ENCODE measurements around the gene EEF1G.
A peak's percentile ranks its signal among the peaks of the same experiment; 100 is the strongest.
"Not testable (repeated sequence)": the region's sequence is repeated elsewhere in the genome, so short reads cannot be mapped to it uniquely, and the experiment has no call there.

The EEF1G gene, protein sequence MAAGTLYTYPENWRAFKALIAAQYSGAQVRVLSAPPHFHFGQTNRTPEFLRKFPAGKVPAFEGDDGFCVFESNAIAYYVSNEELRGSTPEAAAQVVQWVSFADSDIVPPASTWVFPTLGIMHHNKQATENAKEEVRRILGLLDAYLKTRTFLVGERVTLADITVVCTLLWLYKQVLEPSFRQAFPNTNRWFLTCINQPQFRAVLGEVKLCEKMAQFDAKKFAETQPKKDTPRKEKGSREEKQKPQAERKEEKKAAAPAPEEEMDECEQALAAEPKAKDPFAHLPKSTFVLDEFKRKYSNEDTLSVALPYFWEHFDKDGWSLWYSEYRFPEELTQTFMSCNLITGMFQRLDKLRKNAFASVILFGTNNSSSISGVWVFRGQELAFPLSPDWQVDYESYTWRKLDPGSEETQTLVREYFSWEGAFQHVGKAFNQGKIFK

DNA sequence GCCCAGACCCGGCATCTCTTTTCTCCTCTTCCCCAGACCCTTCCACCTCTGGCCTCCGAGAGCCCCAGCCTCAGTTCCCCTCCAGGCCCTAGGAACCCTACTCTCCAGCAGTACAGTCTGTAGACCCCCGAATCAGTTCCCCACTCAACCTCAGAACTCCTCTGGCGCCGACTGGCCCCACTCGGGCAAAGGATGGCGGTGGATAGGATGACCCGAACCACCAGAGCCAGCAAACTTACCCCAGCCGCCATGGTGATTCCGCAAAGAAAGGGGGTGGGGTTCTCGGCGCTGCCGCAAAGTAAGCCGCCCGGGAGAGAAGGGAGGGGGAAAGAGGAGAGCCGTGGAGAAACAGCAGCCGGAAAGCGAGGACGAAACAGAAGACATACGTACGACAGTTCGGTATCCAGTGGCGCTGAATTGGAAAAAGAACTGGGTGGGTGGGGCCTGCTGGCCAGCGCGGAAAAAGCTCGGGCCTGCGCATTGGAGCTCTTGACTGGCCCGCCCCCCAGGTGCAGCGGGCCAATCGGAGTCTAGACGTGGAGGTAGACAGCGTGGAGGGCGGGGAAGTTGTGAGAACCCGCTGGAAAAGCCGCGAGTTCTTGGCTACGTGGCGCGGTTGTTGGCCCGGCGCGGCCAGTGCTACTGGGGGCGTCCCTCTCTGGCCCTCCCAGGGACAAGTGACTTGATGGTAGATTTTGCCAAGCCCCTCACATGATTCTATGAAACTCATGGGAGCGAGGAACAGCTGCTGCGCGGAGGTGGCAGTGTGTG is at the start of gene EEF1G:
EEF1G (minus strand) TSS at position 300 of the 771 bp plus-strand sequence; CDS start at position 251, 49 bp downstream.
- DNase-seq (ENCODE audit: low spot score) = peak; percentile 99

DNA sequence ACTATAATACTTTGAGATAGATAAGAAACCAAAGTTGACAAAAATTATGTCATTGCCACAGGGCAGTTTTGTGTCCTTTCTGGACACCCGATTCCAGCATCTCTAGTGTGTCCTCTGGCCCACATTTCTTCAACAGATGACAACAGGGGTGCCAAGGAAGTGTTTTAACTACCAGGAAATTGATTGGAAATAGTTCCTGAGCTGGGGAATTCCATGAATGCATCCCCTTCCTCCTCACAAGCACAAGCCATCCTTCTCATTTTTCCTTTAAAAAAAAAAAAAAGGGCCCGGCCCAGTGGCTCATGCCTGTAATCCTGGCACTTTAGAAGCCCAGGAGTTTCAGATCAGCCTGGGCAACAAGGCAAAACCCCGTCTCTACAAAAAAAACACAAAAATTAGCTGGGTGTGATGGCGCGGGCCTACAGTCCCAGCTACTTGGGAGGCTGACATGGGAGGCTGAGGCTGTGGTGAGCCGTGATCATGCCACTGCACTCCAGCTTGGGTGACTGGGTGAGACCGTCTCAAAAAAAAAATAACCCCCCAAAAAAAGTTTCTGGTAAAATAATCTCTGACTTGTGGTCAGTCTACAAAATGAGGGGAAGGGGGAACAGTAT is 48.9 kb upstream of the EEF1G start:
- DNase-seq (ENCODE audit: low spot score) = no peak

DNA sequence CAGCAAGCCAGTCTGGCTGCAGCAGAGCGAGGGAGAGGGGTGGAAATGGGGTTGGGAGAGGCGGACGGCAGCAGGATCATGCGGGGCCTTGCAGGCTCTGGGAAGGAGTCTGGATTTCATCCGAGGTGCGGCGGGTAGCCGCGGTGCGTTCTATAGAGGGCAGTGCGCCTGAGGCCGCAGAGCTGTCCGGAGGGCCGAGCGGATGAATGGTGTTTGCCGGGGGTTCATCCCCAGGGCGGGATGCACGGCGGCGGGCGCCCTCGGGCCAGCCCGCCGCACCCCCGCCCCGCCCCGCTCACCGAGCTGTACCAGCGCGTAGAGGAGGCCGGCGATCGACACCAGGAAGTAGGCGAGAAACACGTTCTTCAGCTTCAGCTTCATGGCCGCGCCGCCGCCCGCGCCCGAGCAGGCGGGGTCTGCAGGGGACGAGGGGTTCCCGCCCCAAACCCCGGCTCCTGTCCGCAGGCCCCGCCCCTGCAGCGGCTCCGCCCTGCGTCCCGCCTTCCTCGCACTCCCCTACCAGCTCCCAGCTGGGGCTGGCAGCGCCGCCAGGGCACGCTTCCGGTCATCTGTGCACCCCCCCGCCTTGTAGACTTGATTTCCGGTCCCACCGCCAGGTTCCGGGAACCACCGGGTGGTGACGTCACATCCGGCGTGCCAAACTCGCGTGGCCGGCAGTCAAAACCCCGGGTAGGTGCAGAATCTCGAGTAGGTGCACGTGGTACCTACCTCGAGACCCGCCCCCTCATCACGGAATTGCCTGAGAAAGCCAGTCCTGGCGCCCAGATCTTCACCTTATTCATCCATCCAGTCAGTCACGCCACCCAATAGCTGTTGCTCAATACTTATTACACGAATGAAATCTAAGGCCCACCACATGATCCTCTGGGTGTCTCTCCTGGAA is 48.1 kb upstream of the EEF1G start, which contains the start of gene B3GAT3:
B3GAT3 (minus strand) TSS at position 420 of the 904 bp plus-strand sequence; CDS start at position 381, 39 bp downstream.
- DNase-seq (ENCODE audit: low spot score) = peak; percentile 99

DNA sequence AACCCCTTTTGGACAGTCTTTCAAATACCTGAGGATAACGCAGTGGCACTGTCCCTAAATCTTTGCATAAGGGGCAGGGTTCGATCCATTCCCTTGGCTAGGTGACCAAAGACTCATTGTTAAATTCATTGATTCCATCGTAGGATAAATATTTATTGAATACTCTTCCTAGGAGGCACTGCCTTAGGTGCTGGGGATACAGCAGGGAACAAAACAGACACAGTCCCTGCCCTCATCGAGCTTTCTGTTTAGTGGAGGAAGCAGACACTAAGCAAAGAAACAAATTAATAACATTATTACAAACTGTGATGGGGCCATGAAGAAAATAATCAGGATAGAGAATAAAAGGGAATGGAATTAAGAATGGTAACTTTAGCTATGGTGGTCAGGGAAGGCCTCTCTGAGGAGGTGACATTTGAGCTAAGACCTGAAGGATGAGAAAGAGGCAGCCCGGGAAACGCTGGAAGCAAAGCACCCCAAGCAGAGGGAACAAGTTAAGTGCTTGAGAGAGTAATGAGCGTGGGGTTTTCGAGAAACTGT is 47.4 kb upstream of the EEF1G start:
- no peak for DNase-seq (ENCODE audit: low spot score)

DNA sequence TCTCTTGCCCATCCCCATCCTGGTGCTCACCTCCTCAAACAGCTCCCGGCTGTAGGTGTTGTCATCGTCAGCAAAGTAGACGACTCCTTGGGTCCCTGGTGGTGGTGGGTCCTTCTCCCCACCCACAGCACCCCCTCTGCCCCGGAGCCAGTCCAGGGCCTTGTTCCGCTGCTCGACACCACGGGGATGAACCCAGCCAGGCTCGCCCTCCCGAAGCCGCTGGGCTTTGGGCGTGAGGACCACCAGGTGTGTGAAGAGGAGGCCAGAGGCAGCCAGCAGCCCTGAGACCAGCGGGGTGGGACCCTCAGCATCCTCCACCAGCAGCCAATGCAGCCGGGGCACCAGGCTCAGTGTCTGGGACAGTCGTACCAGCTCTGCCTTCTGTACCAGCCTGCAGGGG is 43.3 kb upstream of the EEF1G start:
- DNase-seq (ENCODE audit: low spot score) = not testable (repeated sequence)

DNA sequence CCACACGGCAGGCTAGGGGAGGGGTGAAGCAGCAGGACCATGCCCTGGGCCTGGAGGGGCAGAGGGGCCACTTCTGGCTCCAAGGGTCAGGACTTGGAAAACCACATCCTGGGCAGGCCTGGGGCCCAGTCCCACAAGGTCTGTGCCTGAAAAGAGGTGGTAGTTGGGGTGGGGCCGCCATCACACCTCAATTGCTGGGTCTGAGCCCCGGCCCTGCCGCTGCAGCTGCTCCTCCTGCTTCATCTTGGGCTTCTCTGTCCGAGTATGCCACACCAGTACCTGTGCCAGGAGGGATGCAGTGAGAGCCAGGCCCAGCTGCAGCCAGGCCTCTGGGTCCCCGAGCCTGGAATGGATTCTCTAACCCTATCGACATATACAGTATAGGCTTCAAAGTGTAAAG is 41.8 kb upstream of the EEF1G start:
- no peak for DNase-seq (ENCODE audit: low spot score)

DNA sequence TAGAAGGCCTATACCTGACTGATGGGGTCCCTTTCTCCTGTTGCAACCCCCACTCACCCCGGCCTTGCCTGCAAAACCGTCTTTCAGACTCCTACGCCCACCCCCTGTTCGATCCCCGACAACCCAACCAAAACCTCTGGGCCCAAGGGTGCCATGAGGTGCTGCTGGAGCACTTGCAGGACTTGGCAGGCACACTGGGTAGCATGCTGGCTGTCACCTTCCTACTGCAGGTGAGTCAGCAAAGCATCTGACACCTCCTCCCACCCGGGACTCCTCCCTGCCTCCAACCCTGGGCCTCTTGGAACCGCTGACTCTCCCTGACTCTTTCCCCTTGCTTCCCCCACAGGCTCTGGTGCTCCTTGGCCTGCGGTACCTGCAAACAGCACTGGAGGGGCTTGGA is 40.6 kb upstream of the EEF1G start:
- DNase-seq (ENCODE audit: low spot score) = no peak

DNA sequence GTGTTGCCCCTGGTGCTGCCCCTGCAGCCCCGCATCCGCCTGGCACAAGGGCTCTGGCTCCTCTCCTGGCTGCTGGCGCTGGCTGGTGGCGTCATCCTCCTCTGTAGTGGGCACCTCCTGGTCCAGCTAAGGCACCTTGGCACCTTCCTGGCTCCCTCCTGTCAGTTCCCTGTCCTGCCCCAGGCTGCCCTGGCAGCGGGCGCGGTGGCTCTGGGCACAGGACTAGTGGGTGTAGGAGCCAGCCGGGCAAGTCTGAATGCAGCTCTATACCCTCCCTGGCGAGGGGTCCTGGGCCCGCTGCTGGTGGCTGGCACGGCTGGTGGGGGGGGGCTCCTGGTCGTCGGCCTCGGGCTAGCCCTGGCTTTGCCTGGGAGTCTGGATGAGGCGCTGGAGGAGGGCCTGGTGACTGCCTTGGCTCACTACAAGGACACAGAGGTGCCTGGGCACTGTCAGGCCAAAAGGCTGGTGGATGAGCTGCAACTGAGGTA is 39.6 kb upstream of the EEF1G start:
- DNase-seq (ENCODE audit: low spot score) = no peak

DNA sequence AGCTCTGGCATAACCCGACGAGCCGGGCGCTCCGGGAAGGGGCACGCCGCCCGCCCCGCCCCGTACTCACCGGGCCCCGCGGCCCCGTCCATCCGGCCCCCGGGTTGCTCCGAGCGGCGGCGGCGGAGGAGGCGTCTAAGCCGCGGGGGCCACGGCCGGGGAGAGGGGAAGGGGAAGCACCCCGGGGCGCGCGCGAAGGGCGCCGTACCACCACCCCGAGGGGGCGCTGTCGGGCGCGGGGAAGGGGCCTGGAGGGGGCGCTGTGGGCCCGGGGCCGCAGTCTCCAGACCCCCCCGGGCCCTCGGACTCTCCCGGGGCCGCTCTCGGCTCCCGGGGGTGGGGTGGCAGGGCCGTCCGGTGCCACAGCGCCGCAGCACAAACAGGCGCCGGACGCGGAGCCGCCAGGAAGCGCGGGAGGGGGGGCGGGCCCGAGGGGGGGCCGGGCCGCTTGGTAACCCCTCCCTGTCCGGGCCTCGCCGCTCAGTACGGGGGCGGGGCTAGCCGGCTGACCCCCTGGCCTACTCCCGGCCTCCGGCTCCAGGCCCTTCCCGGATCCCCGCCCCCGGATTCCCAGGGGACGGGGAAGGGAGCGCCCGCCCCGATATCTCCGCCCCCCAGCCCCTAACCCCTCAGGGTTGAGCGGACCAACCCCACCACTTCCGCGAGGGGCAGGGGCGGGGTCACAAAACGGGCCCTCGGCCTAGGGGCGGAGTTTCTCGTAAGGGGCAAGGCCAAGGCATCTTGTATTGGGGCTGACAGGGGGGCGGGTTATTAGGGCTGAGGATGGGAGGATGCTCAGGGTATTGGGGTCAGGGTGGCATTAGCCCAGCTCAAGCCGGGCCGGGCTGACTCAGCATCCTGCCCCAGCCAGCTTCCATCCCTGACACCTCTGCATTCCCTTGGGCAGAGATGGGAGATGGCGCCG is 38.9 kb upstream of the EEF1G start, which contains the start of the genes EML3 and ROM1:
EML3 (minus strand) TSS at position 410 of the 925 bp plus-strand sequence; CDS start at position 92, 318 bp downstream.
ROM1 (plus strand) TSS at position 892 of the 925 bp plus-strand sequence; CDS start at position 917, 25 bp downstream.
- peak; percentile 98 for DNase-seq (ENCODE audit: low spot score)

DNA sequence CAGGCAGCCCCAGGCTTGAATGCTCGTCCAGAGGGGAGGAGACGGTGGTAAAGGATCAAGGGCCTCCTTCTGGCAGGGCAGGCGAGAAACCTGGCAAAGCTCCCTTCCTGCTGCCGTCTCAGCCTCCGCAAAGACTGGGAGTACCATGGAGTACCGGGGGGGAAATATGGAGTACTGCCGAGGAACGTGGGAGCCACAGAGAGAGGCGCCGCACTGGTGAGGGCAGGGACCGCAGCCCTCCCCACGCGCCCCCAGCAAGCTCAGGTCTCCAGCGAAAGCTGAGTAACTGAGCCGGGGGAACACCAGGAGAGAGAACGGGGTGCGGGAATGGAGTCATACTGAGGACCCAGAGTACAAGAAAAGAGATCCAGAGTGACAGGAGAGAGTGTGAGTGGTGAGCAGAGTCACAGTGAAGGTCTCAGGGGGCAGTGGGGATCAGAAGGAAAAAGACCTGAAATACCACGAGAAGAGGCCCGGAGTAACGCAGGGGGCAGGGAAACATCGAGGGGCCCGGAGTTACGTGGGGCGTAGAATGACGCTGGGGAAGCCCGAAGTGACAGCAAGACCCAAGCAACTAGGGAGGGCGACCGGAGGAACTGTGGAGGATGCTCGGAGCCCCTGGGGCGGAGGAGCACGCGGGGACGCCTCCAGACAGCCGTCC is 38.1 kb upstream of the EEF1G start:
- DNase-seq (ENCODE audit: low spot score) = peak; percentile 36

DNA sequence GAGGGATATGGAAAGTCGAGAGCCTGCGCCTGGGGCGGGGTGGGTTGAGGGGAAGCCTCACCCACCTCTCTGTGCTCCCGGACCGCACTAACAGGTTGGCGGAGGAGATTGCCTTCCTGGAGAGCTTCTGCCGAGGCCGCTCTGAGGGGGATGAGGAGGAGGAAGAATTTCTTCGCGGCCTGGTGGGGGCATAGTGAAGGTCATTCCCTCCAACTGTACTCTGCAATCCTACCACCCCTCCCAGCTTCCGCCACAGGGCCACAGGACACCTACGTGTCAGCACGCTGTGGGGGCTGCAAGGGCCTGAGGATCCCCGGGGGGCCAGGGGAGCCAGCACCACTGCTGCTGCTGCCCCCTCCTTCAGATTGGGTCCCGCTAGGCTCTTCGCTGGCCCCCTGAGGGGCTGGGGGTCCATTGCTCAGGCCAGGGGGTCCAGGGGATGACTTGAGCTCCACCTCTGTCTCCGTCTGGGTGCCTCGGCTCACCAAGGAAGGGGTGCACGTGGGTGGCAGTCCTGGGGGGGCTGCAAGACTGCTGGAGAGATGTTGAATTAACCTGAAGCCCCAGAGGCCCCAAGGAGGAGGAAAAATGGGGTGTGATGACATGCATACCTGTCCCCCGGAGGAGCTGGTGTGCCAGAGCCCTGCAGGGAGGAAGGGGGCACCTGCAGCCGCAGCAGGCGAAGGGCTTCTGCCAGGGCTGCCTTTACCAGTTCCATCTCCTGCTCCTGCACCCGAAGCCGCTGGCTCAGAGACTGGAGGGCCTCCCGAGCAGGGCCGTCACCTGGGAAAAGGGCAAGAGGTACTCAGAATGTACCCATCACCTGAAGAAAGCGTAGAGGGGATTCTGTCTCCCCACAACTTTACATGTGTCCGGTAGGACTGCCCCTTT is 37.4 kb upstream of the EEF1G start:
- no peak for DNase-seq (ENCODE audit: low spot score)

DNA sequence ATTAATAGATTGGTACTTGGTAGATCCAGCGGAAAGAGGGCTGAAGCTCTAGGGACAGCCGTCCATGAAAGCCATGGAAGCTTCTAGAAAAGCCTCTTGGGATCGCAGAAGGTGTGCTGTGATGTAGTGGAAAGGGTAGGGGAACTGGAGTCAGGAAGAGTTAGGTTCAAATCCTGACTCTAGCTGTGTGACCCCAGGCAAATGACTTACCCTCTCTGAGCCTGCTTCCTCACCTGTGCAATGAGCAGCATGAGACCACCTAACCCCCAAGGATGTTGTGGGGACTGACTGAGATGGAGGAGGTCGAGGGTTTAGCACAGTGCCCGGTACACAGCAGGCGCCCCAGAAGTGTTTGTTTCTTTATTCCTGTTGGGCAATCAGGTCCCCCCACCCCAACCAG is 36.7 kb upstream of the EEF1G start:
- no peak for DNase-seq (ENCODE audit: low spot score)

DNA sequence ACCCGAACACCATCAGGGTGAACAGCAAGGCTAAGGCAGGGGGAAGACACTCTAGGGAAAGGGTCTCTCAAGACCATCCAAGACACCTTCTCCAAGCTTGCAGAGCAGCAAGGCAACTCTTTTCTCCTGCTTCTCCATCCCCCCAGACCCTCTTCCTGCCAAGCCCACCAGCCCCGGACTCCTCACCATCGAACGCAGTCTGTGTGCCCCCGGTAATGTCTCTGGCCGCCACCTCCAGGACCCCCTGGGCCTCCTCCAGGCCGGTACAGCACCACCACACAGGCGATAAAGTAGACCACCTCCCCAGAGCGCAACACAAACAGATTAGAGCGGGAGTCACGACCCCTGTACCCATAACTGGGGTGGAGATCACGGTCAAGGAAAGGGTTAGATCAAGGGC is 35.1 kb upstream of the EEF1G start:
- DNase-seq (ENCODE audit: low spot score) = no peak

DNA sequence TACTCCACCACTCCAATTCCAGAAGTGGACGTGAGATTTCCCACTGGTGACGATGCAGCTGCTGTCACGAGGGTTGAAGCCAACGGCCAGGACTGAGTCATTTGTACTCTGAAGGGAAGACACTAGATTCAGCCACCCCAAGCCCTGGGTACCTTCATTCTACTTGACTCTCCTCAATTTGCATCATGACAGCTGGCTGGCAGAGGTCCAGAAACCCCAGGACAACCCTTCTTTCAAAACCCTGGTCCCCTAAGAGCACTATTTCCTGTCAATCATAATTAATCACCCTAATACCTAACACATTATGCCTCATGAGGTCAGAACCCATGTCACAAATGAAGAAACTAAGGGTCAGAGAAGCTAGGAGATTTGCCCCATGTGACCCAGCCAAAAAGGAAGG is 34.0 kb upstream of the EEF1G start:
- no peak for DNase-seq (ENCODE audit: low spot score)

DNA sequence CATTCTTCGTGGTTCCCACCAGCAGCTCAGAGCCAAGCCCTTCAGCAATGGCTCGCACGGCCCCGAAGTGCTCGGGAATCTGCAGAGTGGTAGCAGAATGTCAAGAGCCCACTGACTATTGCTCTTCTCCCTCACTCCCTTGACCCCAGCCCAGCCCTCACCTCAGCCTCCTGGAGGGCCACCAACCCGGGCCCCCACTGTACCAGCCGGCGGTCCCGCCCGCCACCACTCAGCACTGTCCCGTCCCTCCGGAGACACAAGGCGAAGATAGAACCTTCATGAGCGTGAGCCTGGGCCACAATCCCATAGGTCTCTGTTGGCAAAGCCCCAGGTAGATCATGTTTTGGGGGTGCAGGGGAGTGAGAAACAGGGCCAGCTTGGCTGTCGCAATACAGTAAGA is 32.2 kb upstream of the EEF1G start:
- DNase-seq (ENCODE audit: low spot score) = no peak

DNA sequence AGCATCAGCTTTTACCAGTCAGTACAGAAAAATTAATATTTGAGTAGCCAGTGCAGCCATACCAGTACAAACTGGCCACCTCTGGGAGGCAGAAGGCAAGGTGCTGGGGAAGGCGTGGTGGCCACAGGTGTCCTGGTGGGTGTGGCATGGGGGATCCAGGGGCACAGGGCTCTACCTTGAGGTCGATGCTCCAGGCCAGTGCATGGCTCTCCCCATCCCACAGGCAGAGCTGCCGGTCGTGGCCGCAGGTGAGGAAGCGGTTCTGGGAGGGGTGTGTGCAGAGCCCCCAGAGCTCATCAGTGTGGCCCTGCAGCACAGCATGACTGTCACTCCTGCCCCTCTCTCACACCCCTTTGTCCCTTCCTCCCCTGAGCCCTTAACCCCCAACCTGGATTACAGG is 31.8 kb upstream of the EEF1G start:
- DNase-seq (ENCODE audit: low spot score) = no peak

DNA sequence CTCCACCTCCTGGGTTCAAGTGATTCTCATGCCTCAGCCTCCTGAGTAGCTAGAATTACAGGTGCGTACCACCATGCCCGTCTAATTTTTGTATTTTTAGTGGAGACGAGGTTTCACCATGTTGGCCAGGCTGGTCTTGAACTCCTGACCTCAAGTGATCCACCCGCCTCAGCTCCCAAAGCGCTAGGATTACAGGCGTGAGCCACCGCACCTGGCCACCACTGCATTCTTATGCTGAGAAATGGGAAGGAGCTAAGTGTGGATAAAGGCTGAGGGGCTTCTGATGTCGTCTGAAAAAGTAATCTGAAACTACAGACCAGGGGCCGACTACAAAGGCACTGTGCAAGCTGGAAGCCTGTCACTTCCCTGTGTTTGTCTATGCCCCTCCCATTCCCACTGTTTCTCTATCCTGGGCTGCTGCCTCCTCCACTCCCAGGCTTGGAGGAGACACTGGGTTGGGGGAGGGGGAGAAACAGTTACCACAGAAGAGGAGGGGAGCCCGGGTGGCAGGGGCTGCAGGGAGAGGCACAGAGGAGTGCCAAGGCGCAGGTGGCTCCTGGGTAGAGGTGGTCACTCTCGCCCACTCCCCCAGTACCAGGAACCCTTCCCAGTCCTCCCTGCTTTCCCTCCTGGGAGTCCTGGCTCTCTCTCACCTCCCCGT is 30.9 kb upstream of the EEF1G start:
- DNase-seq (ENCODE audit: low spot score) = no peak
